Thyroid gland (tissue), 4 donors: ENCODE measurements around the gene RSPH1.

Experiments used
- POLR2A ChIP-seq, 2 donors: fragments of 450-650 bp; IDR thresholded peaks; one replicate each; pipeline ENCODE4 v1.6.1; 2017; ENCODE audit warnings: antibody characterized with exemption in 2 of 2, mild to moderate bottlenecking in 2 of 2, moderate library complexity in 1 of 2
- TF ChIP-seq, protein P1 (sequence below), 6 experiments: fragments of 200-600 bp in 3 of 6; fragments of 450-650 bp in 3 of 6; sonication (generic) in 3 of 6; IDR thresholded peaks; one replicate each; pipeline ENCODE4 v1.5.1; 2016 to 2019; ENCODE audit warnings: antibody characterized with exemption in 6 of 6, mild to moderate bottlenecking in 2 of 6, inconsistent platforms in 1 of 6, moderate library complexity in 1 of 6

DNA sequence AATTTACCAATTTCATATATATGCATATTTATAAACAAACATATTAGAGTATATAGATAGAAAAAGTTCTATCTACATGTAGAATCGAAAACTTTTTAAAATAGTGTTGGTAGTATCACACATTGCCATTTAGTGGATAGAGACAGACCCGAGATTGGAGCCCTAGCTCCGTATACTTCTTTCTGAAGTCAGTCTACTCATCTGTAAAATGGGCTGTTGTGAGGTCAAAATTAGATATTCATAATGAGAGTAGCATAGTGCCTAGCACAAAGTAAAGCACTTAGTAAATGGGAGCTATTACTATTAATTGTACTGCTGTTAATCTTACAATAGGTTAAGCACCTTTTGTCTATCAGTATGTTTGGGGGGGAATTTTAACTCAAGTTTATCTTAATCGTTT is 4.2 kb upstream of the RSPH1 start:
- TF ChIP-seq, protein P1, sequence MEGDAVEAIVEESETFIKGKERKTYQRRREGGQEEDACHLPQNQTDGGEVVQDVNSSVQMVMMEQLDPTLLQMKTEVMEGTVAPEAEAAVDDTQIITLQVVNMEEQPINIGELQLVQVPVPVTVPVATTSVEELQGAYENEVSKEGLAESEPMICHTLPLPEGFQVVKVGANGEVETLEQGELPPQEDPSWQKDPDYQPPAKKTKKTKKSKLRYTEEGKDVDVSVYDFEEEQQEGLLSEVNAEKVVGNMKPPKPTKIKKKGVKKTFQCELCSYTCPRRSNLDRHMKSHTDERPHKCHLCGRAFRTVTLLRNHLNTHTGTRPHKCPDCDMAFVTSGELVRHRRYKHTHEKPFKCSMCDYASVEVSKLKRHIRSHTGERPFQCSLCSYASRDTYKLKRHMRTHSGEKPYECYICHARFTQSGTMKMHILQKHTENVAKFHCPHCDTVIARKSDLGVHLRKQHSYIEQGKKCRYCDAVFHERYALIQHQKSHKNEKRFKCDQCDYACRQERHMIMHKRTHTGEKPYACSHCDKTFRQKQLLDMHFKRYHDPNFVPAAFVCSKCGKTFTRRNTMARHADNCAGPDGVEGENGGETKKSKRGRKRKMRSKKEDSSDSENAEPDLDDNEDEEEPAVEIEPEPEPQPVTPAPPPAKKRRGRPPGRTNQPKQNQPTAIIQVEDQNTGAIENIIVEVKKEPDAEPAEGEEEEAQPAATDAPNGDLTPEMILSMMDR (IDR thresholded peaks at IDR 0.05): no peak
- no peak for TF ChIP-seq POLR2A (IDR thresholded peaks at IDR 0.05)
